GM18517 (cell line): ENCODE data around the gene C5orf24.
A peak's percentile ranks its signal among the peaks of the same experiment; 100 is the strongest.

Experiments
- ATAC-seq: cut with Tn5 transposase; IDR thresholded peaks from one replicate; pipeline ENCODE4 v1.9.1; 2021; ENCODE audit warnings: mild to moderate bottlenecking, moderate library complexity; ENCODE audit not compliant: unreplicated experiment

Gene C5orf24

DNA sequence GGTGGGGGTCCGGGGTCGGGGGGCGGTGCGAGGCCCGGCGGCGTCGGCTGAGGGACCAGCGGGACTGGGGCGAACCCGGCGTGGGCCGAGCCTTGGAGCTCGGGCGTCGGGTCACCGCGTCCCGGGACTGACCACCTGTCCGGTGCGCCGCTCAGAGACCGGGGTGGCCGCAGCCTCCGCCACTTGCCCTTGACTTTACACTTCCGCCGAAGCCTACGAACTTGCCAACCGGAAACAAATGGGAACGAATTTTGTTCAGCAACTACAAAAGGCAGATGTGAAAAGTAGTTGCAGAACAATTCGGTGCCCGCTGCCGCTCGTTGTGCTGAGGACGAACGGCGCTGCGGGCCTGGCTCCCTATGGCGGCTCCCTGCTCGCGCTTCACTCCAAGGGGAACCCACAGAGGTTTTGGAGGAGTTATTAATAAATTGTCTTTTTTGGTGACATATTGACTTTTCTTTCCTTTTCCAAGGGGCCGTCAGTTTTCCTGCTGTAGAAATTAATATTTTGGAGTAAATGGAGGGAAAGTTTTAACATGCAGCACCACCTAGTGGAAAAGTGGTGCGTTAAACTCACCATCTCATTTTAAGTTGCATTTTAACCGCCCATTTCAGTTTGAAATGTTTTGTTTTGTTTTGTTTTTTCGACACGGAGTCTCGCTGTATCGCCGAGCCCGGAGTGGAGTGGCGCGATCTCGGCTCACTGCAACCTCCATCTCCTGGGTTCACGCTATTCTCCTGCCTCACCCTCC, 59.7 kb downstream of the C5orf24 start:
- peak; percentile 35 for ATAC-seq

DNA sequence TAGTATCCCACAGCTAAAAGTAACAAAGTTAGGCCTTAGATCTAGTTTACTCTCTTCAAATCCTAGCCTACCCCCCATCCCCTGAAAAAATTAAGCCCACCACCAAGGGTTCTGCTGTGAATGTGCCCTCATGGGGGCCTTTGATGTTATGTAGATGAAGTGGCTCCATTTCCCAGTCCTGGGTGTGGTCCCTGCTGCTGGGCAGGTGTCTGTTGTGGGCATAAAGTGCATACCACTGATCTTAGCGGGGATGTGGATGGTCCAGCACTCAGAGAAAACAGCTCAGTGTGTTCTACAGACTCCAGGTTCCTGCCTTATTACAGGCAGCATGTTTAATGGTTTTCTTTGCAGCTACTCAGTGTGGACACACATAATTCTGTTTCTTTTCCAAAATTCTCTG, 61.0 kb downstream of the C5orf24 start:
- no peak for ATAC-seq
